GM21360 (cell line): ENCODE measurements around the gene ZNF430.
A peak's percentile ranks its signal among the peaks of the same experiment; 100 is the strongest.
"Not testable (repeated sequence)": the region's sequence is repeated elsewhere in the genome, so short reads cannot be mapped to it uniquely, and the experiment has no call there.

Experiments used
- ATAC-seq: cut with Tn5 transposase; IDR thresholded peaks from one replicate; pipeline ENCODE4 v1.9.1; 2021; ENCODE audit warnings: mild to moderate bottlenecking, moderate library complexity; ENCODE audit not compliant: unreplicated experiment

ZNF430 gene

DNA sequence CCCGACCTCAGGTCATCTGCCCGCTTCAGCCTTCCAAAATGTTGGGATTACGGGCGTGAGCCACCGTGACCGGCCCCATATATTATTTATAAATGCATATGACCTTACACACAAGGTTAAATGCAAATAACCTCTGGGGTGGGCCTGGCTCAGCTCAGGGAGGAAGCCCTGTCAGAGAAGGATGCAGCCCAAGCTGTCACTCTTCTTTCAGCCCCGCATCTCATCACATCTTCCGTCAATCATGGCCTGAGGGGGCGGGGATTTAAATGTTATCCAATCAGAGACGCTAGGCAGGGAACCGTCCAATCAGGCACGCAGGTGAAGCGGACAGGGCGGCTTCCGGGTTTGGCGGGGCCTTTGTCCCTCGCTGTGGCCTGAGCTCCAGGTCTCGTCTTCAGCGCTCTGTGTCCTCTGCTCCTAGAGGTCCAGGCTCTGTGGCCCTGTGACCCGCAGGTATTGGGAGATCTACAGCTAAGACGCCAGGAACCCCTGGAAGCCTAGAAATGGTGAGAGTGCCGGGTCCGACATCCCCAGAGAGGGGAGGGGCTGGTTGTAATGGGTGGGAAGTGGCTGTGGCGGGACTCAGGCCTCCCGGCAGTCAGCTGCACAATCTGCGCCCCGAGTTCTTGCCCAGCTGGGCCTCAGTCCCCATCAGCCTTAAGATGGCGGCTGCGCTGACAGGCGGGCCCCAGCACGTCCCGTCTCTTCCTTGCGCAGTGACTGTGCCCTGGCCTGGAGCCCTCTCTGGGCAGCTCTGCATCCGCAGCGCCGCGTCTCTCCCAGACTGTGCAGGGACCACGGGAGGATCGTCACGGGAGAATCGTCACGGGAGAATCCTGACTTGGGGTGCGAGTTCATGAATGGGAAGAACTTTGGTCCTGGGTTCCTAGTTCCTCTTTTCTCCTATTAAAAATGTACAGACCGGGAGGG lies at the start of gene ZNF430:
TSS of gene ZNF430 (plus strand) at position 360 of the 930 bp plus-strand sequence. CDS start at position 504, 144 bp downstream.
- ATAC-seq: peak; percentile 90

DNA sequence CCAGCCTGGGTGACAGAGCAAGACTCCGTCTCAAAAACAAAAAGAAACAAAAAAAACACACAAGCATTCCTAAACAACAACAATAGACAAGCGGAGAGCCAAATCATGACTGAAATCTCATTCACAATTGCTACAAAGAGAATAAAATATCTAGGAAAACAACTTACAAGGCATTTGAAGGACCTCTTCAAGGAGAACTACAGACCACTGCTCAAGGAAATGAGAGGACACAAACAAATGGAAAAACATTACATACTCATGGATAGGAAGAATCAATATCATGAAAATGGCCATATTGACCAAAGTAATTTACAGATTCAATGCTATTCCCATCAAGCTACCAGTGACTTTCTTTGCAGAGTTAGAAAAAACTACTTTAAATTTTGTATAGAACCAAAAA lies 27.7 kb upstream of the ZNF430 start:
- not testable (repeated sequence) for ATAC-seq

DNA sequence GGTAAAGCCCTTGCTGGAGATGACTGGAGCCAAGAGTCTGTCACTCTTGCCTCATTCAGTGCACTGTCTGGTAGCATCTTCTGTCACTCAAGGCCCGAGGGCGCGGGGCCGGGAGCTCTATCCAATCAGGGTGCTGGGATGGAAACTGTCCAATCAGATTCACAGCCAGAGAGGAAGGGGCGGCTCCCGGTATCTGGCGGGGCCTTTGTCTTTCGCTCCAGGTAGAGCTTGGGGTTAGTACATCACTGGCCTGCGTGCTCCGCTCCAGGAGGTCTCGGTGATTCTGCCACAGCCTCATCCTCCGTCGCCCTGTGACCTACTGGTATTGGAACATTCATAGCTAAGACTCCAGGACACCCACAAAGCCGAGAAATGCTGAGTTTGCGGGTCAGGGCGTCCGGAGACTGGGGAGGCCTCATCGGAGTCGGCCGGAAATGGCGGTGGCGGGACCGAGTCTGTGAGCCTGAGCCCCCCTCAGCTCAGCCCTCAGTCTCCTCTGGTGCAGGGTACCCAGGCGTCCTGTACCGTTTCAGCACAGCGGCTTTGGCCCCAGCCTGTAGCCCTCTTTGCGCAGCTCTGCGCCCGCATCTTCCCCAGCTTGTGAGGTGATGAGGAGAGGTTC lies 20.6 kb upstream of the ZNF430 start:
- ATAC-seq: peak; percentile 100

DNA sequence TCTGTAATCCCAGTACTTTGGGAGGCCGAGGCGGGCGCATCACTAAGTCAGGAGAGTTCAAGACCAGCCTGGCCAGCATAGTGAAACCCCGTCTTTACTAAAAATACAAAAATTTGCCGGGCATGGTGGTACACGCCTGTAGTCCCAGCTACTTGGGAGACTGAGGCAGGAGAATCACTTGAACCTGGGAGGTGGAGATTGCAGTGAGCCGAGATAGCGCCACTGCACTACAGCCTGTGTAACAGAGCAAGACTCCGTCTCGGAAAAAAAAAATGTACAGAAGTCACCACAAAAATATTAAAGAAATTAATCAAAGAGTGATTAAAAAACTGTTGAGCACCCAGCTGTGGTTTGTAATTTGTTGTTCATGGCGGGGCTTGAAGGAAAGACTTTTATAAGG lies 781 bp downstream of the ZNF430 start:
- not testable (repeated sequence) for ATAC-seq

DNA sequence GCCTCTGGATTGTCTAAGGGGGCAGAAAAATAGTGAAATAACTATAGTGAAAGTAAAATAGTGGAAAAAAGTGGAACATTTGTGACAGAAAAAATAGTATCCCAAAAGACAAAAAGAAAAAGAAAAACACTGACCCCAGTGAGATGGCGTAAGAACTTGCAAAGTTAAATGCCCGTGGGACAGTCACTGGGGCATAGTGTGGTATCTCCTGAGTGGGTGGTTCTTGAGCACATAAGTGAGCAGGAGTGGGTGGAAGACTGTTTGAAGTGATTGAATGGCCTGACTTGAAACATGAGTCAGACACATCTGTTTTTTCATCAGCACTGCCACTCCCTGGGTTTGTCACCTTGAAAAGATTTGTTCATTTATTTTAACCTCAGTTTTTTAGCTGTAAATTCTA lies 2.5 kb downstream of the ZNF430 start:
- no peak for ATAC-seq

DNA sequence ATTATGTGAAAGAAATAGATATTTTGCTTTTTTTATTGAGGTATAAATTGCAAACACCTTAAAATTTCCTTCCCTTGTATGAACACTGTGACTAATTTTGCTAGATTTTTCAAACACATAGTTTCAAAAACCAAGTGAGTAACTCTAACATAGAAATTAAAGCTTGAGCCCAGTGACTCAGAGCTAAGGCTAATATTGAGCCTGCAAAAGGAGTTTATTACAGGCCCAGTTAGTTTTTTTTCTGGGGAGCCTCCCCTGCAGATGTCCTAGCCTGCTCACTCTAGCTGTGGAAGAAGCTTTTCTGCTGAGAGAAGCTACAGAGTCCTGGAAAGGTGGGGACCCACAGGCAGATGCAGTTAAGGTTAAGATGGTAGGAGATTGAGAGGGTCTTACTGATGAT lies 3.4 kb downstream of the ZNF430 start:
- no peak for ATAC-seq

DNA sequence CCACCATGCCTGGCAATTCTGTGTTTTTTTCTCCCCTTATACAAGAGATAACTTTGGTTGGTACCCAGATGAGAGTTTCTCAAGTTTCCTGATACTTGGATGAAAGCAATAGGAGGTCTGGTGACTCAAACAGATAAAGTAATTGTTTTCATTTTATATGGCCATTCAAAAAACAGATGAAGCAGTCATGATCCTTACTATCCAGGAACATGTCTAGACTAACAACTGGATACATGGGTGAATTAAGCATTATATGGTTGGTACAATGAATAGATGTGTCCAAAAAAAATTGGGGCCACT lies 8.5 kb downstream of the ZNF430 start:
- no peak for ATAC-seq

DNA sequence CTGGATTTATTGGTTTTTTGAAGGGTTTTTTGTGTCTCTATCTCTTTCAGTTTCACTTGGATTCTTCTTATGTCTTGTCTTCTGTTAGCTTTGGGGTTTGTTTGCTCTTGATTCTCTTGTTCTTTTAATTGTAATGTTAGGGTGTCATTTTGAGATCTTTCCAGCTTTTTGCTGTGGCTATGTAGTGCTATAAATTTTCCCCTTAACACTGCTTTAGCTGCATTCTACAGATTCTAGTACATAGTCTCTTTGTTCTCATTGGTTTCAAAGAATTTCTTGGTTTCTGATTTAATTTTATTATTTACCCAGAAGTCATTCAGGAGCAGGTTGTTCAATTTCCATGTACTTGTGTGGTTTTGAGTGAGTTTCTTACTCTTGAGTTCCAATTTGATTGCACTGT lies 24.6 kb downstream of the ZNF430 start:
- no peak for ATAC-seq

DNA sequence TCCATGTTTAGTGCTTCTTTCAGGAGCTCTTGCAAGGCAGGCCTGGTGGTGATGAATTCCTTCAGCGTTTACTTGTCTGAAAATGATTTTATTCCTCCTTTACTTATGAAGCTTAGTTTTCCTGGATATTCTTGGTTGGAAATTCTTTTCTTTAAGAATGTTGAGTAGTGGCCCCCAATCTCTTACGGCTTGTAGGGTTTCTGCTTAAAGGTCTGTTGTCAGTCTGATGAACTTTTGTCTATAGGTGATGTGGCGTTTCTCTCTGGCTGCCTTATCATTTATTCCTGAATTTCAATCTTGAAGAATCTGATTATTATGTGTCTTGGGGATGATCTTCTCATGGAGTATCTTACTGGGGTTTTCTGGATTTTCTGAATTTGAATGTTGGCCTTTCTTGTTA lies 26.0 kb downstream of the ZNF430 start:
- ATAC-seq: no peak

DNA sequence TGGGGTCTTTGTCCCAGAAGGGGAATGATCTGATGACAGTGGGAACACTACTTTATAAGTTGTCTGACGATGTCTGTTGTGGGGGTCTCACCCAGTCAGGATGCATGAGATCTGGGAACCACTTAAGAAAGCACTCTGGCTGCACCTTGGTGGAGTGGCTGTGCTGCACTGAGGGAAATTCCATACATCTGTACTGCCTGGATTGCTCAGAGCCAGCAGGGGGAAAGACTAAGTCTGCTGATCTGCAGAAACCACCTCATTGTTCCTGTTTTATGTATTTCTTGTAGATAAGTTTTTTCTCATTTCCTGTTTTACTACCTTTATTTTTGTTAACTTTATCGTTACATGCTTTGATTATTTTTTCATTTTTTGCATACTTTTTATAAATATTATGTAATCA lies 27.3 kb downstream of the ZNF430 start:
- no peak for ATAC-seq

DNA sequence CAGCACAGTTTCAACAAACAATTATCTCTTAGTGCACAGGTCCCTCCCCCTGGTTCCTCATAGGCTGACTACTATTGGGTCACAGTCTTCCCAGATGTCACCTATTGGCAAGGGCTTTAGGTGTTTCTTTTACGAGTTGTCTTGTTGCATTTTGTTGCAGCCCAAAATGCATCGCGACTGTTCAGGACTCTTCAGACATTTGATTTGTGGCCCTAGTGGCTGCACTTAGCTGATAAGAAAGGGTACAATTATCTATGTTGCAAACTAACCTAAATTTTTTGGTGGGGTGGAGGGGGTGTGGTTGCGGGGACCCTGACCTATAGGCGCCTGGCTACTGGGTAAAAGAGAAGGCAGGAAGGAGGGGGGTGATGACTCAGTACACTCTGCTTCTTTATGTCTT lies 32.4 kb downstream of the ZNF430 start:
- ATAC-seq: no peak

DNA sequence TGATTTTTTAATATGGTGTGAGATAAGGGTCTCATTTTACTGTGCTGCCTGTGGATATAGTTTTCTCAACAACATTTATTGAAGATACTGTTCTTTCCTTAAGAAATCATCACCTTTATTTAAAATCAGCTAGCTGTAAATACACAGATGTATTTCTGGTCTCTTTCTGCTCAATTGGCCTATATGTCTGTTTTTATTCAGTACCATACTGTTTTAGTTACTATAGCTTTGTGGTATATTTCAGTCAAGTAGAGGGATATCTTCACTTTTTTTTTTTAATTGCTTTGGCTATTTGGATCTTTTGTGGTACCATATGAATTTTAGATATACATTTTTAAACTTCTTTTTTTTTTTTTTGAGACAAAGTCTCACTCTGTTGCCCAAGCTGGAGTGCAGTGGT lies 44.9 kb downstream of the ZNF430 start:
- ATAC-seq: no peak

DNA sequence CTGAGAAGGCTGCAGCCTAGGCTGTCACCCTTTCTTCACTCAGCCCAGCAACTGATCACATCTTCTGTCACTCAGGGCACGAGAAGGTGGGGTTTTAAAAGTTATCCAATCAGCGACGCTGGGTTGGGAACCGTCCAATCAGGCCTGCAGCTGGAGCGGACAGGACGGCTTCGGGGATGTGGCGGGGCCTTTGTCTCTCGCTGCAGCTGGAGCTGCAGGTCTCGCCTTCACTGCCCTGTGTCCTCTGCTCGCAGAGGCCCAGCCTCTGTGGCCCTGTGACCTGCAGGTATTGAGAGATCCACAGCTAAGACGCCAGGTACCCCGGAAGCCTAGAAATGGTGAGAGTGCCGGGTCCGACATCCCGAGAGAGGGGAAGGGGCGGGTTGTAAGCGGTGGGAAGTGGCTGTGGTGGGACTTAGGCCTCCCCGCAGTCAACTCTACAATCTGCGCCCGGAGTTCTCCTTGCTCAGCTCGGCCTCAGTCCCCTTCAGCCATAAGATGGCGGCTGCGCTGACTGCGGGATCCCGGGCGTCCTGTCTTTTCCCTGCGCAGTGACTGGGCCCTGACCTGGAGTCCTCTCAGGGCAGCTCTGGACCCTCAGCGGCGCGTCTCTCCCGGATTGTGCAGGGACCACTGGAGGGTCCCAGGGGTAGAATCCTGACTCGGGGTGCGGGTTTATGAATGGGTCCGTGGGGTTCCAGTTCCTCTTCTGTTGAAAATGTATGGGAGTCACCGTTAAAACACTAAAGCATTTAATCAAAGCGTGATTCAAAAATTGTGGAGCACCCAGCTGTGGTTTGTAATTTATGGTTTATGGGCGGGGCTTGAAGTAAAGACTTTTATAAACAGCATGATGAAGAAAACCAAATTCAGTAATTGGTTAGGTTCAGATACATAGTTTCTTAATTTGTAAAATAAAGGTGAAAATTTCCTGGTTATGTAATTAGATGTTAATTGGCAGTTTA lies 61.8 kb downstream of the ZNF430 start, which contains the start of gene ZNF714:
TSS of gene ZNF714 (plus strand) at position 193 of the 965 bp plus-strand sequence. CDS start 16,066 bp downstream, outside the sequence.
- ATAC-seq: peak; percentile 79

DNA sequence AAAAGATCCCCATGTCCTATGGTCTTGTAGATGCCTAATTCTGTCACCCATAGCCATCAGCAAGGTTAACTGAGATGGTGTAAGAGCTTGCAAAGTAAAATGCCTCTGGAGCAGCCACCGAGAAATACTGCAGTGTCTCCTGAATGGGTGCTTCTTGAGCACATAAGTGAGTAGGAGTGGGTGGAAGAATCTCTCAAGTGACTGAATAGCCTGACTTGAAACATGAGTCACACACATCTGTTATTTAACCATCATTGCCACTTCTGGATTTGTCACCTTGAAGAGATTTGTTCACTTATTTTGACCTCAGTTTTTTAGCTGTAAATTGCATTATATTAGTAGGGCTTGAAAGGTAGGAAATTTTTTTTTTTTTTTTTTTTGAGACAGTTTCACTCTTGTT lies 63.9 kb downstream of the ZNF430 start:
- ATAC-seq: no peak

DNA sequence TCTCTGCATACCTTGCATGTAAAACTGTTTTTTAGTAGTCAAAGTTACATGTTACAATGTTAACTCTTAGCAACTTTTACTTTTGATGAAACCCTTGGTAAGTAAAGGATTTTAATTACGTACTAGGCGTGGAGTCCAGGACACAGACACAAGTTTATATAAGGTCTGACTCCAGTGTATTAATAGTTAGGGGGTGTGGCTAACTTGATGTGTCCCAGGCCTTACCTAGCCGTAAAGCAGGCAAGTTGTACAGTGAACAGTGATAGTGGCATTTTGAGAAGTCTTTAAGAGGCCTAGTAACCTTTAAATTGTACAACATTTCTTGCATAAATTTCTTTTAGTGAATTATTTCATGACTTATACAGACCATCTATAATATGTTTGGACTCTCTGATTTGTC lies 67.4 kb downstream of the ZNF430 start:
- ATAC-seq: no peak

DNA sequence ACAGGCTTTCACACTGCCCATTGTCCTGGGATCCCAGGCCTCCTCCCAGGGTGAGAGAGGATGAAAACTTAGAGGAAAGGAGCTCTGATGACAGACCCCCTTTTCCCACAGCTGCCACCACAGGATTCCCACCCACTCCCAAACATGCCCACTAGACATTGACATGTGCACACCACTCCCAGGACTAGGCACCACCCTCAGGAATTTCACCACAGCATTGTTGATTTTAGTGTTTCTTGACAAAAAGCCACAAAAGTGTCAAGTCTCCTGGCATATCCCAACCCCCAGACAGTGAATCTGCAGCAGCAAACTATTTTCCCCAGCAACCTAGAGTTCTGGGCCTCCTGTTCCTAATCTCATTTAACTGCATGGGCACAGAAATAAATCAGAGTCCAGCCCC lies 71.7 kb downstream of the ZNF430 start:
- ATAC-seq: no peak

DNA sequence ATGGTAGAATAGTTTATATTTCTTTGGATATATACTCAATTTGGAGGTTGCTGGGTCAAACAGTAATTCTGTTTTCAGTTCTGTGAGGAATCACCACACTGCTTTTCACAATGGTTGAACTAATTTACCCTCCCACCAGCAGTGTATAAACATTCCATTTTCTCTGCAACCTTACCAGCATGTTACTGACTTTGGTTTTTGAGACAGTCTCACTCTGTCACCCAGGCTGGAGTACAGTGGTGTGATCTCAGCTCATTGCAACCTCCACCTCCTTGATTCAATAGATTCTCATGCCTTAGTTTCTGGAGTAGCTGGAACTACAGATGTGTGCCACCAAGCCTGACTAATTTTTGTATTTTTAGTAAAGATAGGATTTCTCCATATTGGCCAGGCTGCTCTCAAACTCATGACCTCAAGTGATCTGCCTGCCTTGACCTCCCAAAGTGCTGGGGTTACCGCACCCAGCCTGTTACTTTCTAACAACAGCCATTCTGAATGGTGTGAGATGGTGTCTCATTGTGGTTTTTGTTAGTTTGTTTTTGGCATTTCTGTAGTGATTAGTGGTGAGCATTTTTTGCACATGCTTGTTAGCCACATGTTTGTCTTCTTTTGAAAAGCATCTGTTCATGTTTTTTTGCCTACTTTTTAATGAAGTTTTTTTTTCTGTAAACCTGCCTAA lies 74.0 kb downstream of the ZNF430 start:
- no peak for ATAC-seq

DNA sequence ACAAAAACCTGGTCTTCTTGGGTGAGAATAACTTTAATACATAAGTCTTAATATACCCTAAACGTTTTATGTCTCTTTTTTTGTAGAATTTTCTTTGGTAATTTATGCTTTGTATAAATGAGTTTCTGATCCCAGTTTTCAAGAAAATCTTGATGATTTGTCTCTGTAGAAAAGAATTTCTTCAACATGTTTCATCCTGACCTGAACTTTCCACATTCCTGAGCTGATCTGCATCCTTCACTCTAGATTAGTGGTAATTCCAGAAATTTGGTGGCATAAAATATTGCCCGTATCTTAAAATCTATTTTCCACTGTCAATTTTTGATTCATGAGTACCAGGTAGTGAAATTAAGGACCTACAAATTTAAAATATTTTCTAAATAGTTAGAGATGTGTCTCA lies 77.8 kb downstream of the ZNF430 start:
- ATAC-seq: no peak

DNA sequence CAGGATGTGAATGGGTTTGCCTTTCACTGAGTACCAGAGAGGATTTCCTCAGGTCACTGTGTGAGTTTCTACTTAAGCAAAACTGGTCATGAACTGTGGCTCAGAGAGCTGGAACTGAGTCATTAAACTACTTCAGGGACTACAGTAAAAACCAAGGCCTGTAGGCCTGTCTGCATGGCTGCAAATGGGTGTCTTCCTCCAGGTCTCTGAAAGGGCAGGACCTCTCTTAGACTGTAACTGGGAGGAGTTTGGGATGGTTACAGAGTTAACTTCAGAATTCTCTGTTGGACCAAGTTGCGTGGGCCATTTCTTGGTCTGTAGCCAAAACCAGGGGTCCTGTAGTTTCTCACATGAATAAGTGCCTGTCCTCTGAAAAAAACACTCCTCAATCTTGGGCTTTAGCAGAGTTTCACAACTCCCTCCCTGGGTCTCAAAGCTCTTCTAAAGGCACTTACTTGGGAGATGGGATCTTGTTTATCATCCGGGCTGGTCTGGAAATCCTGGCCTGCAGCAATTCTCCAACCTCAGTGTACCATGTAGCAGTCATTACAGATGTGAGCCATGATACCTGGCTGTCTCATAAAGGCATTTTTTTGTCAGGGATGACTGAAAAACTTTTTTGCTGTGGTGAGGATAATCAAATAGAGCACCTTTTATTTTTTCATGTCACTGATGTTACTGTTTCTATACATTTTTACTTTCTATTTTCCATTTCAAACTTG lies 81.2 kb downstream of the ZNF430 start:
- ATAC-seq: no peak

DNA sequence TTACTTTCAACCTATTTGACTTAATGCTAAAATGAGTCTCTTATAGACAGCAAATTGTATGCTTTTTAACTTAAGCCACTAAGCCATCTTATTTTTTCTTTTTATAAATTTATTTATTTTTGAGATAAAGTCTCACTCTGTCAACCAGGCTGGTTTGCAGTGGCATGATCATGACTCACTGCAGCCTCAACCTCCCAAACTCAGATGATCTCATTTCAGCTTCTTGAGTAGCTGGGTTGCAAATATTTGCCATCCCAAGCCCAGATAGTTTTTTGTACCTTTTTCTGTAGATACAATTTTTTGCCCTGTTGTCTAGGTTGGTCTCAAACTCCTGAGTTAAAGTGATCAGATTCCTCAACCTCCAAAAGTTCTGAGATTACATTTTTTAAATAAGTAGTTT lies 88.7 kb downstream of the ZNF430 start:
- ATAC-seq: no peak
